AG08395 (cell line): ENCODE measurements around the gene MYLIP.

Experiments
- DNase-seq: peaks from one replicate; pipeline ENCODE4 v3.0.0; 2012; ENCODE audit warnings: mixed read lengths, low spot score

The MYLIP gene

GRCh38 chr6:16128759-16129622 is at the start of gene MYLIP:
Gene MYLIP, plus strand, starts transcription at chr6:16129086. Its CDS starts 237 bp downstream, at chr6:16129323.
- peak; percentile 98 for DNase-seq

- DNase-seq = no peak
Observed at GRCh38 chr6:16079354-16079753, 49.5 kb upstream of the MYLIP start.

- no peak for DNase-seq
Observed at GRCh38 chr6:16080204-16080603, 48.7 kb upstream of the MYLIP start.

- DNase-seq = no peak
Observed at GRCh38 chr6:16081326-16081725, 47.6 kb upstream of the MYLIP start.

GRCh38 chr6:16082361-16082760 is 46.5 kb upstream of the MYLIP start:
- no peak for DNase-seq

GRCh38 chr6:16086965-16087364 is 41.9 kb upstream of the MYLIP start:
- no peak for DNase-seq

- DNase-seq = no peak
Observed at GRCh38 chr6:16087386-16087785, 41.5 kb upstream of the MYLIP start.

GRCh38 chr6:16088409-16088808 is 40.5 kb upstream of the MYLIP start:
- DNase-seq = no peak

GRCh38 chr6:16089232-16090062 is 39.4 kb upstream of the MYLIP start:
- DNase-seq = no peak

GRCh38 chr6:16090452-16090851 is 38.4 kb upstream of the MYLIP start:
- no peak for DNase-seq

GRCh38 chr6:16090920-16091319 is 38.0 kb upstream of the MYLIP start:
- no peak for DNase-seq

GRCh38 chr6:16092140-16092539 is 36.7 kb upstream of the MYLIP start:
- no peak for DNase-seq

GRCh38 chr6:16092990-16093389 is 35.9 kb upstream of the MYLIP start:
- no peak for DNase-seq

- DNase-seq = peak; percentile 14
Observed at GRCh38 chr6:16095180-16095579, 33.7 kb upstream of the MYLIP start.

- no peak for DNase-seq
Observed at GRCh38 chr6:16097382-16098171, 31.3 kb upstream of the MYLIP start.

GRCh38 chr6:16098211-16098610 is 30.7 kb upstream of the MYLIP start:
- no peak for DNase-seq

- DNase-seq = no peak
Observed at GRCh38 chr6:16102208-16102607, 26.7 kb upstream of the MYLIP start.

- no peak for DNase-seq
Observed at GRCh38 chr6:16103722-16104121, 25.2 kb upstream of the MYLIP start.

- DNase-seq = no peak
Observed at GRCh38 chr6:16104624-16105433, 24.1 kb upstream of the MYLIP start.

GRCh38 chr6:16105854-16106253 is 23.0 kb upstream of the MYLIP start:
- DNase-seq = no peak

- DNase-seq = no peak
Observed at GRCh38 chr6:16106991-16107787, 21.7 kb upstream of the MYLIP start.
